Activated T-helper 9 cell treated with anti-CD3 and anti-CD28 coated beads, Interleukin-2, amount 50 U/mL, for 16 hours (primary cell): Measurements from ENCODE around the gene EEF1AKMT4.
A peak's percentile ranks its signal among the peaks of the same experiment; 100 is the strongest.

ENCODE experiments used
- DNase-seq: peaks from one replicate; pipeline ENCODE4 v3.0.0-alpha.2; 2020; ENCODE audit warnings: low read depth

Gene EEF1AKMT4

DNA sequence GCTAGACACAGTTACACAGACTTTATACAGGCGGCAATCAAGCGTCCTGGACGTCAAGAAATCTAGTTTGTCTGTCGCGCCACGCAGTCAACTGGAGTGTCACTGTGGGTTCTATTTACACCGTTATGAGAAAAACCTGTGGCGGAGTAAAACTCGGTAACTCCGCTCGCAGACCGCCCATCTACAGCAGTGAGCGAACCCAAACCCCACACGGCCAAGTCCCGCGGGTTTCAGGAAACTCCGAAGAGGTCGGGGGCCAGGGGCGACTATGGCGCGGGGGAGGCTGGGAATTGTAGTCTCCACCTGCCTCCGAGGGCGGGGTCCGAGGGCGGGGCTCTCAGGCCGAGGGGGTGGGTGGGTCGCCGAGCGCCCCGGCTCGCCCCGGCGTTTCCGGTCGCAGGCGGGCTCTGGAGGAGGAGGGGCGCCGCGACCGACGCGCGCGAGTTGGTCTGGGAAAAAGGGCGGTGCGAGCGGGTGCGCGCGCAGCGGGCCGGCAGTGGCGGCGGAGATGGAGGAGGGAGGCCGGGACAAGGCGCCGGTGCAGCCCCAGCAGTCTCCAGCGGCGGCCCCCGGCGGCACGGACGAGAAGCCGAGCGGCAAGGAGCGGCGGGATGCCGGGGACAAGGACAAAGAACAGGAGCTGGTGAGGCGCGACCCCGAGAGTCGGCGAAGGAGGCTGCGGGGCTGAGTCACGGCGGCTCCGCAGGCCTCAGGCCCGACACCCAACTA lies 49.5 kb downstream of the EEF1AKMT4 start, which contains the start of gene PSMD2:
Gene PSMD2 (plus strand): TSS at position 483 of the 729 bp plus-strand sequence. CDS start 26 bp downstream, at position 509.
- DNase-seq = peak; percentile 99

GRCh38 chr3:184299488-184300377 lies 50.3 kb downstream of the EEF1AKMT4 start:
- DNase-seq = no peak

DNA sequence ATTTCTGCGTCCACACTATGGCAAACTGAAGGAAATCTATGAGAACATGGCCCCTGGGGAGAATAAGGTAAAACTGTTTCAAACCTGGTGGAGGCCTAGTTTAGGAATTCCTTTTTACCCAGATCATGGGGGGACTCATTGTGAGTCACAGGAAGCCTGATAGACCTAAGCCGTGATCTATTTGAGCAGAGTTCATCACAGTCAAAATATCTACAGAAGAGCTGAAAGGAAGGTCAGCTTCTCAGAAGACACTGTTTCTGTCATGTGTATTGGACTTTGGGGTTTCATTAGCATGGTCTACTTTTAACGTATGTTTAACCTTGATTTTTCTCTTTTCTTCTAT lies 50.9 kb downstream of the EEF1AKMT4 start:
- no peak for DNase-seq

GRCh38 chr3:184305577-184305976 lies 56.1 kb downstream of the EEF1AKMT4 start:
- no peak for DNase-seq

GRCh38 chr3:184306341-184306972 lies 57.0 kb downstream of the EEF1AKMT4 start:
- no peak for DNase-seq

- no peak for DNase-seq
Measured at GRCh38 chr3:184307915-184308314, 58.4 kb downstream of the EEF1AKMT4 start.
